ENCODE measurements around the gene CABLES2.
"Not testable (repeated sequence)": the region's sequence is repeated elsewhere in the genome, so short reads cannot be mapped to it uniquely, and the experiment has no call there.

CABLES2 gene

DNA sequence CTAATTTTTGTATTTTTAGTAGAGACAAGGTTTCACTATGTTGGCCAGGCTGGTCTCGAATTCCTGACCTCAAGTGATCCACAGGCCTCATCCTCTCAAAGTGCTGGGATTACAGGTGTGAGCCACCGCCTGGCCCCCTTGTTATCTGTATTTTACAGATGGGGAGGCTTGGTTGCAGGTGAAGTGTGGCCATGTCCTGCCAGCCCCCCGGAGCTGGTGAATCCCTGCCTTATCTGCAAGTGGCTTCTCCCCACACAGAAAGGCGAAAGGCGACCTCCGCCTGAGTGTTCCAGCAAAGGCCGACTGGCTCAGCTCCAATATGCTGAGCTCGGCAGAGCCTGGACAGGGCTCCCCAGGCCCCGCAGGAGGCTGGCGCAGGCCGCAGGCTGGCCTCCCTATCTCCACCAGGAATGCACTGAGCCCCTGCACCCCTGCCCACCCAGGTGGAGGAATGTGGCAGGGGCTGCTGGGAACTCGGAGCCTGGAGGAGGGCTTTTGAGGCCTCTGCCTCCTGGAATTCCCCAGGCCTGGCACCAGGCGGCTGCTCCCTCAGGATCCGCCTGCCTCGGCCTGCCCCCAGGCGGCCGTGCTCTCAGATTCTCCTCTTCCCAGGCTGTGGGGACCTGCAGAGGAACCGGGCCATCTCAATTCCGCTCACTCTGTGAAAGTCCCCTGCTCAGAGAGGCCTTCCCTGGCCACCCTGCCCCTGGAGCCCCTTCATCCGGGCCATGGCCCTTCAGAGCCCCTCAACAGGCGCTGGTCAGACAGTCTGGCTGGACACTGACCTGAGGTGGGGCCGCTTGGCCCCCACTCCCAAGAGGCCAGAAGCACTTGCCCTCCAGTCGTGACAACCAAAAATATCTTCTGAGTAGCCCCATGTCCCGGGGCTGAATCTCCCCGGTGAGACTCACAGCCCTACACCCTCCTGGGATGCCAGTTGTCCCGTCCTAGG, 30.7 kb downstream of the CABLES2 start:
- peak; percentile 90 for DNase-seq (ENCODE audit: low read depth)

GRCh38 chr20:62374331-62375152, 32.5 kb downstream of the CABLES2 start:
- TF ChIP-seq, protein P1, sequence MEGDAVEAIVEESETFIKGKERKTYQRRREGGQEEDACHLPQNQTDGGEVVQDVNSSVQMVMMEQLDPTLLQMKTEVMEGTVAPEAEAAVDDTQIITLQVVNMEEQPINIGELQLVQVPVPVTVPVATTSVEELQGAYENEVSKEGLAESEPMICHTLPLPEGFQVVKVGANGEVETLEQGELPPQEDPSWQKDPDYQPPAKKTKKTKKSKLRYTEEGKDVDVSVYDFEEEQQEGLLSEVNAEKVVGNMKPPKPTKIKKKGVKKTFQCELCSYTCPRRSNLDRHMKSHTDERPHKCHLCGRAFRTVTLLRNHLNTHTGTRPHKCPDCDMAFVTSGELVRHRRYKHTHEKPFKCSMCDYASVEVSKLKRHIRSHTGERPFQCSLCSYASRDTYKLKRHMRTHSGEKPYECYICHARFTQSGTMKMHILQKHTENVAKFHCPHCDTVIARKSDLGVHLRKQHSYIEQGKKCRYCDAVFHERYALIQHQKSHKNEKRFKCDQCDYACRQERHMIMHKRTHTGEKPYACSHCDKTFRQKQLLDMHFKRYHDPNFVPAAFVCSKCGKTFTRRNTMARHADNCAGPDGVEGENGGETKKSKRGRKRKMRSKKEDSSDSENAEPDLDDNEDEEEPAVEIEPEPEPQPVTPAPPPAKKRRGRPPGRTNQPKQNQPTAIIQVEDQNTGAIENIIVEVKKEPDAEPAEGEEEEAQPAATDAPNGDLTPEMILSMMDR (conservative IDR thresholded peaks at IDR 0.05; ENCODE audit: low read depth, low read length): no peak
- no peak for DNase-seq (ENCODE audit: low read depth)
- no peak overlapping the region for H3K4me3 ChIP-seq (ENCODE audit: low read length)

More for the DNA sequence above, 30.7 kb downstream of the CABLES2 start:
- TF ChIP-seq, protein P1 (conservative IDR thresholded peaks at IDR 0.05; ENCODE audit: low read depth, low read length): peak; percentile 74
- no peak overlapping the region for H3K4me3 ChIP-seq (ENCODE audit: low read length)

GRCh38 chr20:62373631-62374179, 33.4 kb downstream of the CABLES2 start:
- not testable (repeated sequence) for H3K4me3 ChIP-seq (ENCODE audit: low read length); DNase-seq (ENCODE audit: low read depth)

DNA sequence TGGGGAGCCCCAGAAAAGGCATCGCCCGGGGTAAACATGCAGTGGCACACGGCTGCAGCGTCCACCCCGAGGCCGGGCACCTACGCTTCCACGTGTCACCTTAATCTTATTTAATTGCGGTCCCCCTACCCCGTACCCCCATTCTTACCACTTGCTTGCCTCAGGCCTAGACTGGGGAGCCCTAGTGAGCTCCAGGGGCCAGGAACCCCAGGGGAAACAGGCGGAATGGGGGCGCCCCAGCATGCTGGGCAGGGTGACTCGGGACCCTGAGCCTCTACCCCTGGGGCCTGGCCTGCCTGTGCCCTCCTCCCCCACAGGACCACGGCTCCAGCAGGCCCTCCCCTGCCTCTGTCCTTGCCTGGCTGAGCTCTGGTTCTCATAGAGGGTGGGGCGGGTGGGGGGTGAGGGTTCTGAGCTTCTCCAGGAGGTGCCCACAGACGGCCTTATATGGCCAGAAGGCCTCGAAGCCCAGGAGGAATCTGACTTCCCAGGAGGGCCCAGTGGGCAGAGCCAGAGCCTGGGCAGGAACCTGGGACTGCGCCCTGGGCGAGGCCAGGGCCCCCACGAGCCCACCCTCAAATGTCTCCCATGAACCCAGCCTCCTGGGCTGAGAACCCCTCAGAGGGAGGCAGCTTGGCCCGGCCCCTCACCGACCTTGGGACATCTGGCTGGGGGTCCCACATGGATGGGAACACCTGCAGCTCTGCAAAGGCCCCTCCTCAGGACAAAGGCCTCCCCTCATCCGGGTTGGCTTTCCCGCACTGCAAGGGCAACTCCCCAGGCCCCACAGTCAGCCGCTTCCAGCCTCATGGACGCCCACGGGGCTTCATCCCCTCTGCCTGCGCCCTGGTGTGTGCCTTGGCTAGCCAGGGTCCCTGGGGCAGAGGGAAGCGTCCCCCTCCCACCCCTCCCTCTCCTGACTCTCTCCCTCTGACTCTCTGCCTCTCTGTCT, 34.8 kb downstream of the CABLES2 start:
- DNase-seq (ENCODE audit: low read depth): no peak
- TF ChIP-seq, protein P1 (conservative IDR thresholded peaks at IDR 0.05; ENCODE audit: low read depth, low read length): no peak
- H3K4me3 ChIP-seq (ENCODE audit: low read length): no peak overlapping the region

DNA sequence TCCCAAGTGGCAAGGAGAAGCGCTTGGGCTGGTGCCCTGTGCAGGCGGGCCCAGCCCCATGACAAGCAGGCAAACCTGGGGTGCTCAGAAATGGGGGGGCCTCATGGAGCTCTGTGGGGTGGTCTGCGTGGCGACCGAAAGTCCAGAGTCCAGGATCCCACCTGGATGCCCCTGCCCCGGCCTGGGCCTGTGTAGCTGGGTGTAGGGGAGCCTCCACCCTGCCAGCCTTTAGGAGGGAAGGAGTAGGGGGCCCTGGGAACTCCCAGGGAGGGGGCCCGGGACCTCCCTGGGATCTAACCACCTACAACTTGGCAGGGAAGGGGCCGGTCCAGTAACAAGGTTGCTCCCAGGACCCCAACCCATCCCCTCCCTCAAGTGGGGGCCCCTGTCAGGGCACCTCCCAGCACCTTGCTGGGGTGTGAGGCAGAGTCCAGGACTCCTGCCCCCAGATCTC, 35.5 kb downstream of the CABLES2 start:
- TF ChIP-seq, protein P1 (conservative IDR thresholded peaks at IDR 0.05; ENCODE audit: low read depth, low read length): no peak
- DNase-seq (ENCODE audit: low read depth): no peak
- H3K4me3 ChIP-seq (ENCODE audit: low read length): no peak overlapping the region

GRCh38 chr20:62370807-62371587, 36.1 kb downstream of the CABLES2 start:
- DNase-seq (ENCODE audit: low read depth): no peak
- TF ChIP-seq, protein P1 (conservative IDR thresholded peaks at IDR 0.05; ENCODE audit: low read depth, low read length): no peak
- no peak overlapping the region for H3K4me3 ChIP-seq (ENCODE audit: low read length)

Measured in retinal pigment epithelial cell (primary cell).